Thoracic aorta (tissue), 2 donors: ENCODE results near the gene PTPN4. TPM values are rescaled to one million over a fixed set of nuclear protein-coding genes. Genes with fewer than 3 reads are reported as not detected.

ENCODE experiments used
- ATAC-seq: fragments of 150-250 bp; one replicate; pipeline ENCODE4 v1.8.0; 2017; ENCODE audit warnings: low read depth; ENCODE audit not compliant: insufficient number of reproducible peaks, low FRiP score
- DNase-seq: peaks from one replicate; pipeline ENCODE4 v3.0.0-alpha.2; 2020; ENCODE audit warnings: low spot score
- H3K27ac ChIP-seq, 2 donors: fragments of 200-600 bp; sonication (generic); 1 replicate in 1 of 2; 2 replicates in 1 of 2; pipeline ENCODE4 v1.5.1; 2016; ENCODE audit warnings: mild to moderate bottlenecking in 2 of 2, moderate library complexity in 2 of 2
- H3K27me3 ChIP-seq: fragments of 200-600 bp; sonication (generic); replicated peaks from 2 replicates; pipeline ENCODE4 v1.6.0; 2016; ENCODE audit warnings: mild to moderate bottlenecking; ENCODE audit not compliant: insufficient read depth
- H3K36me3 ChIP-seq: fragments of 200-600 bp; sonication (generic); one replicate; pipeline ENCODE4 v1.5.1; 2016
- H3K4me1 ChIP-seq, 2 donors: fragments of 200-600 bp; sonication (generic); 1 replicate in 1 of 2; 2 replicates in 1 of 2; pipeline versions ENCODE4 v1.5.1 to v1.6.0; 2016; ENCODE audit warnings: low read depth in 2 of 2, mild to moderate bottlenecking in 1 of 2; ENCODE audit not compliant: control insufficient read depth in 1 of 2
- H3K4me3 ChIP-seq: fragments of 200-600 bp; sonication (generic); 2 replicates; pipeline ENCODE4 v1.5.1; 2016; ENCODE audit warnings: mild to moderate bottlenecking
- H3K9me3 ChIP-seq: fragments of 200-600 bp; sonication (generic); 2 replicates; pipeline ENCODE4 v1.5.1; 2016
- total RNA-seq, 2 donors: library from RNA; depleted of rRNA; stranded (reverse); fragments of >200 nt; gene quantifications; one replicate each; pipeline versions ENCODE4 v1.1.0 to v1.2.3, GENCODE V29; 2016
- TF ChIP-seq, protein P1 (sequence below): fragments of 200-600 bp; sonication (generic); IDR thresholded peaks from one replicate; pipeline ENCODE4 v1.5.1; 2019; ENCODE audit warnings: antibody characterized with exemption

Gene PTPN4
- total RNA-seq, 2 donors from 2014 or later = 18.5 to 43.3 TPM

GRCh38 chr2:119765433-119766002, 5.8 kb downstream of the PTPN4 start:
- ATAC-seq (no peak), DNase-seq (no peak)
- H3K9me3 ChIP-seq = no peaks in the 10 kb centered on the region
- no peak overlapping the region for H3K4me3 ChIP-seq
- H3K27ac ChIP-seq = no peak overlapping the region
- H3K4me1 ChIP-seq = peaks cover 17 to 25% of the 10 kb centered on the region in 2 donors
- TF ChIP-seq, protein P1, sequence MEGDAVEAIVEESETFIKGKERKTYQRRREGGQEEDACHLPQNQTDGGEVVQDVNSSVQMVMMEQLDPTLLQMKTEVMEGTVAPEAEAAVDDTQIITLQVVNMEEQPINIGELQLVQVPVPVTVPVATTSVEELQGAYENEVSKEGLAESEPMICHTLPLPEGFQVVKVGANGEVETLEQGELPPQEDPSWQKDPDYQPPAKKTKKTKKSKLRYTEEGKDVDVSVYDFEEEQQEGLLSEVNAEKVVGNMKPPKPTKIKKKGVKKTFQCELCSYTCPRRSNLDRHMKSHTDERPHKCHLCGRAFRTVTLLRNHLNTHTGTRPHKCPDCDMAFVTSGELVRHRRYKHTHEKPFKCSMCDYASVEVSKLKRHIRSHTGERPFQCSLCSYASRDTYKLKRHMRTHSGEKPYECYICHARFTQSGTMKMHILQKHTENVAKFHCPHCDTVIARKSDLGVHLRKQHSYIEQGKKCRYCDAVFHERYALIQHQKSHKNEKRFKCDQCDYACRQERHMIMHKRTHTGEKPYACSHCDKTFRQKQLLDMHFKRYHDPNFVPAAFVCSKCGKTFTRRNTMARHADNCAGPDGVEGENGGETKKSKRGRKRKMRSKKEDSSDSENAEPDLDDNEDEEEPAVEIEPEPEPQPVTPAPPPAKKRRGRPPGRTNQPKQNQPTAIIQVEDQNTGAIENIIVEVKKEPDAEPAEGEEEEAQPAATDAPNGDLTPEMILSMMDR = no peak
- H3K27me3 ChIP-seq = no peaks in the 10 kb centered on the region
- H3K36me3 ChIP-seq = no peaks in the 10 kb centered on the region

- ATAC-seq = no peak
- Histone ChIP-seq H3K4me3 (no peak overlapping the region), H3K27ac (no peak overlapping the region), H3K9me3 (no peaks in the 10 kb centered on the region), H3K27me3 (no peaks in the 10 kb centered on the region), H3K4me1 (peaks cover 11 to 13% of the 10 kb centered on the region in 2 donors), H3K36me3 (no peaks in the 10 kb centered on the region)
- no peak for DNase-seq
- TF ChIP-seq, protein P1 = no peak
These were observed 7.2 kb downstream of the PTPN4 start for GRCh38 chr2:119766944-119767343.

DNA sequence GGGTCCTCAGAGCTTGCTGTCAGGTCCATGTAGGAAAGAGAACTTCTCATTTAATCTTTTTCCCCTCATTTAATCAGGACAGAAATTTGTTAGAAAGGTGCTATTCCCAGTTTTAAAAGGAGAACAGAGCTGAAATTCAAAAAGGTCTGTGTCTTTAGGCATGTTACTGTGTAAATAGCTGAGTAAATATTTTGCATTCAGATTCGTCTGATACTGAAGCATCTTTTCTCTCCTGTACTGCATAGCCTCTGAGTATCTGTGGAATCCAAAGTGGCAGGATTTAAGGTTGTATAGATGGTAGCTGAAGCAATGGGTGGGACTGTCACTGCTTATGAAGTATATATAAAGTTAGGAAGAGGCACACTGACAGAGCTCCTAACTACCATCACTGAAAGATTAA, 9.0 kb downstream of the PTPN4 start:
- no peaks in the 10 kb centered on the region for H3K36me3 ChIP-seq
- peaks cover 3 to 5% of the 10 kb centered on the region in 2 donors for H3K4me1 ChIP-seq
- no peak for DNase-seq
- H3K4me3 ChIP-seq = no peak overlapping the region
- TF ChIP-seq, protein P1 = no peak
- no peaks in the 10 kb centered on the region for H3K9me3 ChIP-seq
- no peaks in the 10 kb centered on the region for H3K27me3 ChIP-seq
- no peak for ATAC-seq
- H3K27ac ChIP-seq = no peak overlapping the region

- no peak for ATAC-seq
- no peak overlapping the region for H3K4me3 ChIP-seq
- no peak for DNase-seq
- TF ChIP-seq, protein P1 = no peak
- H3K4me1 ChIP-seq = peaks cover 3 to 5% of the 10 kb centered on the region in 2 donors
- H3K27me3 ChIP-seq = no peaks in the 10 kb centered on the region
- H3K27ac ChIP-seq = no peak overlapping the region
- no peaks in the 10 kb centered on the region for H3K36me3 ChIP-seq
- H3K9me3 ChIP-seq = no peaks in the 10 kb centered on the region
These were observed 9.9 kb downstream of the PTPN4 start for GRCh38 chr2:119769645-119770044.

DNA sequence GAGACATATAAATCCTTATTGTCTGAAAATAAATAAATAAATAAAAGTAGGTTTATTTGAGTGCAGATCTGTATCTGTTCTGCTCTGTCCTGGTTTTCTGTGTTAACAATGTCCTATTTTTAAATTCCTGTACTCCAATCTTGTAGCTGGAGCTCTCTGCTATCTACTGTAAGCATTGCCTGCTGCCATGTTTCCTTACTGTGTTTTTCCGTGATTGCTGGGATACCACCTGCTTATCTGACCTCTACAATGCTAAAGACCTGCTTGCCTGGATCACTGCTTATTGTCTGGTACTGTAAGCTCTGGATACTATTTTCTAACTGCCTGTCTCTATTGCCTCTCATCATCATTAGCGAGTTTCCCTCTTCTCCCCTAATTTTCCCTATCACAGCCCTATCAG, 11.6 kb downstream of the PTPN4 start:
- Histone ChIP-seq H3K36me3 (no peaks in the 10 kb centered on the region), H3K4me1 (peaks cover 3 to 5% of the 10 kb centered on the region in 2 donors), H3K27ac (no peak overlapping the region), H3K4me3 (no peak overlapping the region), H3K27me3 (no peaks in the 10 kb centered on the region), H3K9me3 (no peaks in the 10 kb centered on the region)
- DNase-seq (no peak), ATAC-seq (no peak)
- TF ChIP-seq, protein P1 = no peak
